OCI-M1 (cell line): ENCODE results near the gene RAD9A.
A peak's percentile ranks its signal among the peaks of the same experiment; 100 is the strongest.

Experiments
- DNase-seq: peaks from one replicate; lab custom pipeline; 2025; lab: John Stamatoyannopoulos, UW

RAD9A gene

GRCh38 chr11:67357831-67358670 lies 33.7 kb upstream of the RAD9A start:
- DNase-seq, result no peak

- no peak for DNase-seq
These were observed 27.6 kb upstream of the RAD9A start for GRCh38 chr11:67364169-67364568.

- DNase-seq, result no peak
These were observed 26.7 kb upstream of the RAD9A start for GRCh38 chr11:67364783-67365722.

- no peak for DNase-seq
These were observed 25.9 kb upstream of the RAD9A start for GRCh38 chr11:67365736-67366444.

- DNase-seq, result no peak
These were observed 25.2 kb upstream of the RAD9A start for GRCh38 chr11:67366546-67366945.

GRCh38 chr11:67366961-67367760 lies 24.6 kb upstream of the RAD9A start:
- DNase-seq, result no peak

- no peak for DNase-seq
These were observed 24.0 kb upstream of the RAD9A start for GRCh38 chr11:67367761-67368227.

- no peak for DNase-seq
These were observed 23.2 kb upstream of the RAD9A start for GRCh38 chr11:67368621-67369020.

- DNase-seq, result no peak
These were observed 22.5 kb upstream of the RAD9A start for GRCh38 chr11:67369275-67369674.

- no peak for DNase-seq
These were observed 21.9 kb upstream of the RAD9A start for GRCh38 chr11:67369801-67370284.

GRCh38 chr11:67370351-67371076 lies 21.3 kb upstream of the RAD9A start:
- DNase-seq, result no peak

GRCh38 chr11:67371189-67371910 lies 20.4 kb upstream of the RAD9A start:
- peak; percentile 36 for DNase-seq

GRCh38 chr11:67371911-67372320 lies 19.9 kb upstream of the RAD9A start:
- no peak for DNase-seq

GRCh38 chr11:67372321-67372992 lies 19.3 kb upstream of the RAD9A start:
- DNase-seq, result no peak

- peak; percentile 64 for DNase-seq
These were observed 18.7 kb upstream of the RAD9A start, which contains the start of gene CLCF1 for GRCh38 chr11:67372993-67373647. CLCF1 (minus strand) TSS chr11:67373598; CDS start chr11:67373539, 59 bp downstream.

GRCh38 chr11:67373648-67374570 lies 17.9 kb upstream of the RAD9A start:
- DNase-seq, result peak; percentile 75

GRCh38 chr11:67374571-67375281 lies 17.1 kb upstream of the RAD9A start:
- DNase-seq, result no peak
